Activated gamma-delta T cell treated with anti-CD3 and anti-CD28 coated beads, Interleukin-2, amount 50 U/mL, for 16 hours (primary cell): ENCODE data around the gene WHRN.
A peak's percentile ranks its signal among the peaks of the same experiment; 100 is the strongest.

Experiments
- DNase-seq: peaks from one replicate; pipeline ENCODE4 v3.0.0-alpha.2; 2020; ENCODE audit warnings: low read depth

The WHRN gene

GRCh38 chr9:114418053-114418452 lies 87.2 kb downstream of the WHRN start:
- no peak for DNase-seq

DNA sequence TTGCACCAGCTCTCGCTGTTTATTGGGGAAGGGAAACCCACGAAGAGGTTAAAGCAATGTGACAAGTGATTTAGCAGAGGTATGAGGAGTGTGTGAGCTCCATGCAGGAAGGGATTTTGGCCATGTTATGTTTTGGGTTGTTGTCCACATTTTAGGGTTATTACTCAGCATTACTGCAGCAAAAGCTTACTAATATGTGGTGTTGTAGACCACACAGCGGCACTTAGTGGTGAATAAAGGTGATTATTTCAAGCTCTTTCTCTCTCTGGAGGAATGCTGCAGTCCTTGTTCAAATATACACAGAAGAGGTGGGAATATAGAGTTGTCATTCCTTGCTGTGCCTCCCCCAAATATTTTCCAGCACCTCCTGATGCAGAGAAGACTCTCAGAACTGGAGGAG lies 87.8 kb downstream of the WHRN start:
- no peak for DNase-seq

GRCh38 chr9:114416906-114417305 lies 88.4 kb downstream of the WHRN start:
- no peak for DNase-seq

DNA sequence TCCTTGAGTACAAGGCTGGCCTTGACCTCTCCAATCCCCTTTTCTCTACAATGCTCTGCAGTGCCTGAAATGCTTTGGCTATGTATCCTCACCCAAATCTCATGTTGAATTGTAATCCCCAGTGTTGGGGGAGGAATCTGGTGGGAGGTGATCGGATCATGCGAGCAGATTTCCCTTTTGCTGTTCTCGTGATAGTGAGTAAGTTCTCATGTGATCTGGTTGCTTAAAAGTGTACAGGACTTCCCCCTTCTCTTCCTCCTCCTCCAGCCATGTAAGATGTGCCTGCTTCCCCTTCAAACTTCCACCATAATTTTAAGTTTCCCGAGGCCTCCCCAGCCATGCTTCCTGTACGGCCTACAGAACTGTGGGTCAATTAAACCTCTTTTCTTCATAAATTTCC lies 89.0 kb downstream of the WHRN start:
- no peak for DNase-seq

GRCh38 chr9:114414346-114414745 lies 90.9 kb downstream of the WHRN start:
- no peak for DNase-seq

GRCh38 chr9:114413861-114414301 lies 91.4 kb downstream of the WHRN start:
- no peak for DNase-seq

- no peak for DNase-seq
Measured at GRCh38 chr9:114412048-114412683, 93.1 kb downstream of the WHRN start.

DNA sequence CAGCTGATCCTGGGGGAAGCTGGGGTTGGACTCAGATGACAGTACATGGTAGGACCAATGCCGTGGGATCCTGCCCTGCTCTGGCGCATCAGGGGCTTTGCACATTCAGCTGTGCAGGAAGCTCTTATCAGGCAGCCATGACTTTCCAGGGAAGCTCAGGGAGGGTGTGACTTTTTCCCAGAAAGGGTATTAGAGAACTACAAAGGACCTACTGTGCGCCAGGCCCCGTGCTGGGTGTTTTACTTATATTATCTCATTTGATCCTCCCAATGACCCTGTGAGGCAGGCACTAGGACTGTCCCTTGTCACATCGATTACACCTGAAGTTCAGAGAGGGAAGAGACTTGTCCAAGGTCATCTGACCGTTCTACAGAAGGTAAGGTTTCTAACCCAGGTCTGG lies 93.8 kb downstream of the WHRN start:
- no peak for DNase-seq

DNA sequence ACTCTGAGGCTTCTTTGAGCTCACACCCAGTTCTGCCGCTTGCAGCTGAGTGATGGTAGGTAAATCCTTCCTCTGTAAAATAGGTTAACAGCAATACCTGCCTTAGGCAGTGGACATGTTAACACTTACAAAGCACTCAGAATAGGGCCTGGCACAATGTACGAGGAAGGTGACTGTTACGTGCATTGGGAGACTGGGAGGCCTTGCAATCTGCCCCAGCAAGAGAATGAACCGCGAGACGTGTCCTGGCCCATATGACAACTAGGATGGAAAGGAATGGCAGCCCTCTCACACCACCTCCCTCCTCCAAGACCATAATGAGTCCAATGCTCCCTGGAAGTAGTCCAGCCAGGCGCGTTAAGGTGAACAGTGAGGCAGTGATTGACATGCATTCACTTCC lies 94.4 kb downstream of the WHRN start:
- DNase-seq, result no peak

DNA sequence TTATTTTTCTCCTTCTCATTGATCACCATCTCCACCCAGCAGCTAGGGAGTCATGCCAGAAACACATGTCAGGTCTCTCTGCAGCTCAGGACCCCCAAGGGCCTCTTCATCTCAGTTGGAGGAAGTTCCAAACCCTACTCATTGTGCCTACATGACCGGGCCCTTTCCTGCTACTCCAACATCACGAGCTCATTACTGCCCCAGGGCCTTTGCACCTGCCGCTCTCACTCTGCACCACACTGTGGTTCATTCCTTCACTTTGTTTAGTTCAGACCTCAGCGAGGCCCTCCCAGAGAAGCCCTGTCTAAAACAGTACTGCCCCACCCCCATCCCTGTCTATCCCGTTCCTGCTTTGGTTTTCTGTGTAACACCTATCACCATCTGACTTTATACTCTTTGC lies 95.4 kb downstream of the WHRN start:
- no peak for DNase-seq

DNA sequence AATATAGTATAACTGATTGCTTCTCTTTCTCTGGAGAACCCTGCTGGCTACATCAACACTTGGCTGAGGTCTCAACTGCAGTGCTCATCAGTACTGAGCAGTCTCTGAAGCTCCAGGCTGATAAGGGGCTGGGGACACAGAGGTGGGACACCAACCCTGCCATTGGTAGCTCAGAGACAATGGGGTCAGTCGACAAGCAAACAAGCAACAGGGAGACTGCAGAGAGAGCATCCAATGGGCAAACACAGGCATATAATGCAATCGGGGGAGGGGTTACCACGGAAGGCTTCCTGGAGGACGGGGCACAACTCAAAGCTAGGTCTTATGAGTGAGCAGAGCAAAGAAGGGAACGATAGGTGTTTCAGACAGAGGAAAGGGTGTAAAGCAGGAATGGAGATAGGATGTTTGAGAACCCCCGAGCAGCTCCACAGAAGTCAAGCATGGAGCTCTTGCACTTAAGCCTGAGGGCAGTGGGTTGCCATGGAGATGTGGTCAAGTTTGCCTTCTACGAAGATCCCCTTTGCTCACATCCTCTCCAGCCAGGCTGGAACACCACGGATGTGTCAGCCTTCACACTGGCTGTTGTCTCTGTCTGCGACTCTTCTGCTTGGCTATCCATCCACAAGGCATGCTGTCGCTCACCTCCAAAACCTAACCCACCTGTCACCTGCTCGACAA lies 96.0 kb downstream of the WHRN start:
- no peak for DNase-seq

- DNase-seq, result no peak
Measured at GRCh38 chr9:114408645-114409044, 96.6 kb downstream of the WHRN start.

DNA sequence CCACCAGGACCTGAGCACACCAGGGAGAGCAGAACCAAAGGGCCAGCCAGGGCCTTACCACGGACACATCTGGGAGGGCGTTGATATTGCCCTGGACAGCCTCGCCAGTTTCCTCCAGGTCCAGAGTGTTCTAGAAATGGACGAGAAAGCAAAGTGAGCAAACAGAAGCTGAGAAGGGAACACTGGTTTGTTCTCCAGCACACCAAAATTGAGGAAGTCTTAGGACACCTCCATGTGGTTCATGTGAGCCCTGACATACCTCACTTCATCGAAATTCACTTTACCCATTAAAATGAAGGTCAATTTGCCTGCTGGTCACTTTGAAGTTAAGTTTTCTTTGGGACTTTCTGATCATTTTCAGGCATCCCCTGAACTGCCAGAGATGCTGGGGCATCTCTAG lies 97.4 kb downstream of the WHRN start:
- no peak for DNase-seq

- DNase-seq, result no peak
Measured at GRCh38 chr9:114406441-114406840, 98.8 kb downstream of the WHRN start.

DNA sequence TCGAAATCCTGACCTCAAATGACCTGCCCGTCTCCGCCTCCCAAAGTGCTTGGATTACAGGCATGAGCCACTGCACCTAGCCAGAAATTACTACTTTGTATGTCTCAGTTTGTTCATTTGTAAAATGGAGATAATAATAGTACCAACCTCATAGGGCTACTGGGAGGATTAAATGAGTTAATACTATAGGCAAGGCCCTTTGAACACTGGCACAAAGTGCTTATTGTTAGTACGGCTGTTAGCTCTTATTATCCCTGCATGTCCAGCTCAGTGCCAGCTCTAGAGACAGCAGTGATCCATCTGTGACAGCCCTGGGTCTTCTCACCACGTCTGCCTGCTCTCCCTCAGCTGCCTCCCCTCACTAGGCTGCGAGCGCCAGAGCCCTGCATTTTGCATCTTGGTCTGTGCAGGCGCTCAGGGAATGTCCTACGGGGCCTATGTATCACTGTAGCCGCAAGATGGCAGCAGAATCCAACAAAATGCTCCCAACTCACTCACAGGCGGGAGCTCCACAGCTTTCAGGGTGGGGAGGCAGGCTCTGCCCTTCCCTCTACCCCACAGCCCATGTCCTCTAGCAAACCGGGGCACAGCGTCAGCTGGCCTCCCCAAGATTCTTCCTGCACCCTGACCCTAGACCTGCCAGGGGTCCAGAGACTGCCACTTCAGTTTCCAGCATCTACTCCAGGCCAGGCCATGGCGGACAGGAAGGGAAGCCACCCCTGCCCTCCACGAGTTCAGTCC lies 99.8 kb downstream of the WHRN start:
- DNase-seq, result peak; percentile 62

DNA sequence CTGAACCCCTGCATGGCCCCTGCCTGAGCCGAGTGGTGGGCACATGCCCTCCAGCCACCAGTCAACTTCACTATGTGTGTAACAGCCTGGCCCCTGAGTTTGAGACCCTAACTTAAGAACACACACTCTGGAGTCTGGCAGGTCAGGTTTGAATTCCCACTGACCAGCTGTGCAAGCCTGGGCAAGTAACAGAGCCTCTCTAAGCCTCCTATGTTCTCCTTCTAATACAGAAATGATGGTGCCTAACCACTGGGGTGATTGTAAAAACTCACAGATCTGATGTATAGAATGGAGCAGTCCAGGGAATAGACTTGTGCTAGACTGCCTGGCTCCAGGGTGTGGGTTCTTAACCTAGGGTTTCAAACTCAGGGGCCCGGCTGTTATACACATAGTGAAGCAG lies 100.7 kb downstream of the WHRN start:
- no peak for DNase-seq

- no peak for DNase-seq
Measured at GRCh38 chr9:114403153-114403756, 102.0 kb downstream of the WHRN start.

DNA sequence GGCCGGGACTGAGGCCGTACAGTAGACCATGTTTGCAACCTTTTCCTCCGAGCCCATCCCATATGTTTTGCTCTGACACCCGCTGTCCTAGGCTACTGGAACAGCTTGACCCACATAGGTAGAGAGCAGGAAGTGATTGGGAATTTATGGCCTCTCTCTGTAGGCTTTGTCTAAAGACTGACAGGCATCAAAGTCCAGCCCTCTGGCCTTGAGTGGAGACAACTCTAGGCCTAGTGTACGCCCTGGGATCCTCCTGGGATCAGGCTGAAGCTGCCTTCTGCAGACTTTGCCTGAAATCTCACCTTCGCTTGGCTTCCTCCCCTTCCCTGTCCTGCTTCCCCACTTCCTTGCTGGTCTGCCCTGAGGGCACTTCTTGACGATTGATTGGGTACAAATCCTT lies 103.9 kb downstream of the WHRN start:
- DNase-seq, result no peak

- no peak for DNase-seq
Measured at GRCh38 chr9:114400772-114401171, 104.5 kb downstream of the WHRN start.

DNA sequence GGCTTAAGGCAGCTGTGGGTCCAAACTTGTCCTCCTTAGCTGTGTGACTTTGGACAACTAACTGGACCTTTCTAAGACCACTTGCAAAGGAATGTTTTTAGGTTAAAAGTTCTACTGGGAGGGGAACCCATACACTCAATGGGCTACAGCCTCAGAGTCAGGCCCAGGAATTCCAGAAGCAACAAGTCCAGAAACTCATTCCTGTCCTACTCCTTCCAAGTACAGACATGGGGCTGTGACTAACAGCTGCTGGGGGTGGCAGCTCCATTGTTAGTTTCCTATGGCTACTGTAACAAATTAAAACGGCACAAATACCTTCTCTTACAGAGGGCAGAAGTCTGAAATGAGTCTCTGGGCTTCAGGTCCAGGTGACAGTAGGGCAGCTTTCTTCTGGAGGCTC lies 105.1 kb downstream of the WHRN start:
- no peak for DNase-seq

GRCh38 chr9:114399381-114399780 lies 105.9 kb downstream of the WHRN start:
- no peak for DNase-seq

DNA sequence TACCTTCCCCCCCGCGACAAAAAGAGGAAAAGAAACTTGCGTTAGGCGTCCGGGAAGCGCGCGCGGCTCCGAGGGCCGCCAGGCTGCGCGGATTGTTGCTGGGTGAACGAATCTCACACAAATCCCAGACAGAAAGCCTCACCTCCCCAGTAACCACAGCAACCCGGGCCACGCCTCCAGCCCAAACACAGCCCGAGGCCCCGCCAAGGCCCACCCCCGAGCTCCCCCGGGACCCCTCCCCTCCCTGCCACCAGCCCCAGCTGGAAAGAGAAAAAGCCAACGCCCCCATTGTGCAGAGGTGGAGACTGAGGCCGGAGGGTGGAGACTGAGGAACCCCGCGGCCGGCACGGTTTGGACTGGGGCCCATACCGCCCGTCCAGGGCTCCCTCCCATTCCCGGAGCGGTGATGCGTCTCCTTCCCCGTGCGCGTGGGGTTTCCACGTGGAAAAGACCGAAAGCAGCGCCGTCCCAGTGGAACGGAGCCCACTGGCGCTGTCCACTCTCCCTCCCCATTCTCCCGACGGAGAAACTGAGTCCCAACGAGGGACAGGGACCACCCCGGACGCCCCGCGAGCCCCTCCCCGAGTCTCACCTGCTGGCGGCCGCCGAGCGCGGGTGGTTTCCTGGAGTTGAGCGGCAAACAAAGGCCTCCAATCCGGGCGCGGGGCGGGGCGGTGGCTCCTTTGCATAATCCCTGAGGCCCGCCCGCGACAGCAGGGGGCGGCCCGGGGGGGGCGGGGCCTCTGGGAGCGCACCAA lies 107.2 kb downstream of the WHRN start:
- peak; percentile 95 for DNase-seq
